Right atrium auricular region (tissue), 2 donors: Measurements from ENCODE around the gene TMEM229A. TPM values are rescaled to one million over a fixed set of nuclear protein-coding genes. Genes with fewer than 3 reads are reported as not detected.
"Not testable (repeated sequence)": the region's sequence is repeated elsewhere in the genome, so short reads cannot be mapped to it uniquely, and the experiment has no call there.

Experiments
- DNase-seq: peaks from one replicate; pipeline ENCODE4 v3.0.0-alpha.2; 2019; ENCODE audit warnings: low spot score
- H3K27ac ChIP-seq, 2 donors: fragments of 200-600 bp; sonication (generic); 1 replicate in 1 of 2; 2 replicates in 1 of 2; pipeline ENCODE4 v1.5.1; 2016 to 2019
- H3K27me3 ChIP-seq, 2 donors: fragments of 200-600 bp; sonication (generic); one replicate each; pipeline versions ENCODE4 v1.5.1 to v1.6.0; 2017 to 2019
- H3K36me3 ChIP-seq: fragments of 200-600 bp; sonication (generic); one replicate; pipeline ENCODE4 v1.5.1; 2016
- H3K4me1 ChIP-seq, 2 donors: fragments of 200-600 bp; sonication (generic); one replicate each; pipeline versions ENCODE4 v1.5.1 to v1.6.0; 2017 to 2019
- H3K4me3 ChIP-seq, 2 donors: fragments of 200-600 bp; sonication (generic); 1 replicate in 1 of 2; 2 replicates in 1 of 2; pipeline ENCODE4 v1.5.1; 2017 to 2019; ENCODE audit warnings: mild to moderate bottlenecking in 1 of 2, moderate library complexity in 1 of 2
- H3K9me3 ChIP-seq, 2 donors: fragments of 200-600 bp; sonication (generic); one replicate each; pipeline ENCODE4 v1.5.1; 2019
- total RNA-seq, 2 donors: library from RNA; depleted of rRNA; stranded (reverse); fragments of >200 nt; gene quantifications; one replicate each; pipeline ENCODE4 v1.1.0, GENCODE V29; 2016
- TF ChIP-seq, protein P1 (sequence below), 2 donors: fragments of 200-600 bp; sonication (generic); IDR thresholded peaks; one replicate each; pipeline ENCODE4 v1.5.1; 2019; ENCODE audit warnings: antibody characterized with exemption in 2 of 2

The TMEM229A gene
- total RNA-seq, 2 donors from 2014 or later = 0.59 to 1.1 TPM

DNA sequence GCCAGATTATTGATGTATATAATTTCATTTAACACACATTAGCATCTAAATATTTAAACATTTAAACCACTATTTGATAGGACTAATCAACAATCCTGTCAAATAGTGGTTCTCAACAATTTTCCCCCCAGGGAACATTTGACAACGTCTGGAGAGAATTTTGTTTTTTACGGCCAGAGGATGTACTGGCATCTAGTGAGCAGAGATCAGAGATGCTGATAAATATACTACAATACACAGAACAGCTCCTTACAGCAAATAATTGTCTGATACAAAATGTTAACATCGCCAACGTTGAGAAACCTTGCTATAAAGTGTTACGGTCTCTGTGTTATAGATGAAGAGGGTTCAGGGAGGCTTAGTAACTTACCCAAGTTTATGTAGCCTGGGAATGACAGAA is 25.0 kb upstream of the TMEM229A start:
- Histone ChIP-seq H3K27ac (no peak overlapping the region), H3K9me3 (no peaks in the 10 kb centered on the region)
- TF ChIP-seq, protein P1, sequence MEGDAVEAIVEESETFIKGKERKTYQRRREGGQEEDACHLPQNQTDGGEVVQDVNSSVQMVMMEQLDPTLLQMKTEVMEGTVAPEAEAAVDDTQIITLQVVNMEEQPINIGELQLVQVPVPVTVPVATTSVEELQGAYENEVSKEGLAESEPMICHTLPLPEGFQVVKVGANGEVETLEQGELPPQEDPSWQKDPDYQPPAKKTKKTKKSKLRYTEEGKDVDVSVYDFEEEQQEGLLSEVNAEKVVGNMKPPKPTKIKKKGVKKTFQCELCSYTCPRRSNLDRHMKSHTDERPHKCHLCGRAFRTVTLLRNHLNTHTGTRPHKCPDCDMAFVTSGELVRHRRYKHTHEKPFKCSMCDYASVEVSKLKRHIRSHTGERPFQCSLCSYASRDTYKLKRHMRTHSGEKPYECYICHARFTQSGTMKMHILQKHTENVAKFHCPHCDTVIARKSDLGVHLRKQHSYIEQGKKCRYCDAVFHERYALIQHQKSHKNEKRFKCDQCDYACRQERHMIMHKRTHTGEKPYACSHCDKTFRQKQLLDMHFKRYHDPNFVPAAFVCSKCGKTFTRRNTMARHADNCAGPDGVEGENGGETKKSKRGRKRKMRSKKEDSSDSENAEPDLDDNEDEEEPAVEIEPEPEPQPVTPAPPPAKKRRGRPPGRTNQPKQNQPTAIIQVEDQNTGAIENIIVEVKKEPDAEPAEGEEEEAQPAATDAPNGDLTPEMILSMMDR (IDR thresholded peaks at IDR 0.05) = no peak

DNA sequence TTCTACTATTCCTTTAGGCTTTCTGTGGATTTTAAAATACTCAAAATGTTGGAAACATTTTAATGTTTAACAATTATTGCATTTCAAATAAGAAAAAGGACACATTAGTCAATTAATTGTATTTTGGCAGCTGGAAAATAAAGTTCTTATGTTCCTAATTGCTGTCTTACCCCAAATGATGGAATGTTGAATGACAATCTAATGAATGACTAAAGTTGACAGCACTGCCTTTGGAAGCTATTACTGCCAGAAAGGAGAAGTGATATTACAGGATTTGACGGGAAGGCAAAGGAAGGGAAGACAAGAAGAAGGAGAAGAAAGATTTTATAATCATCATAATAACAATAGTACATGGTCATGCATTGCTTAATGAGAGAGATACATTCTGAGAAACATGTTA is 23.4 kb upstream of the TMEM229A start:
- DNase-seq = no peak
- no peak overlapping the region for H3K27ac ChIP-seq
- no peaks in the 10 kb centered on the region for H3K4me1 ChIP-seq
- no peak overlapping the region for H3K4me3 ChIP-seq
- no peaks in the 10 kb centered on the region for H3K27me3 ChIP-seq
- TF ChIP-seq, protein P1 (IDR thresholded peaks at IDR 0.05) = no peak
- H3K36me3 ChIP-seq = no peaks in the 10 kb centered on the region
- no peaks in the 10 kb centered on the region for H3K9me3 ChIP-seq

More for the DNA sequence above, 25.0 kb upstream of the TMEM229A start:
- Histone ChIP-seq H3K4me3 (no peak overlapping the region), H3K27me3 (no peaks in the 10 kb centered on the region), H3K36me3 (no peaks in the 10 kb centered on the region), H3K4me1 (no peaks in the 10 kb centered on the region)
- DNase-seq = no peak

DNA sequence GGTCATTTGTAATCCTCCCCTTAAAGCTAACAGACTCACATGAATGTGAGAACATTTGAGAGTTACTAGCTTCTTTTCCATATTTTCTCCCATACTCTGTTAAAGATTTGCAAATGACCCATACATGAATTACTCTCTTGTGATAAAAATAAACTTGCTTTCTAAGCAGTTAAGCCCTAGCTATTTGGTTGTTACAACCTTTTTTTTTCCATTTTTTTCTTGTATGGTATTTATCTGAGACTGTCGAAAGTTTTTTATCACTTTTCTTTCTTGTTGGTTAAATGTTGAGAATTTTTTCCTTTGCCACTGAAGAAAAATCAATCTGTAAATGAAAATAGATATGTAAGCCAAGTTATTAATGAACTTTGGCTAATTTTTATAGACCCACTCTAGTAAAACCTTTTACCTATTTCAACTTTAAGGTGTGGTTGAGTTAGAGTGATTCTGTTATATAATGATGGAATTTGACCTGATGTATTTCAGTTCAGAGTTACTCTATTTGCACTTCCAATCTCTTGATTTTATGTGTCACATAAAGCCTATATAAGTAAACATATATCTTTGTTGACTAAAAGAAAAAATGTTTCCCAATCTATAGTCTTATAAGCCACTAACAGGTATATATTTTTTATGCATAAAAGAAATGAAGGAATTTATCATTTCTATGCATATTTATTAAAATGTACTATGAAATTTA is 19.0 kb upstream of the TMEM229A start:
- no peak overlapping the region for H3K27ac ChIP-seq
- TF ChIP-seq, protein P1 (IDR thresholded peaks at IDR 0.05) = no peak
- H3K4me3 ChIP-seq = no peak overlapping the region
- no peaks in the 10 kb centered on the region for H3K27me3 ChIP-seq
- no peak for DNase-seq
- H3K36me3 ChIP-seq = no peaks in the 10 kb centered on the region
- H3K9me3 ChIP-seq = no peaks in the 10 kb centered on the region
- H3K4me1 ChIP-seq = no peaks in the 10 kb centered on the region

DNA sequence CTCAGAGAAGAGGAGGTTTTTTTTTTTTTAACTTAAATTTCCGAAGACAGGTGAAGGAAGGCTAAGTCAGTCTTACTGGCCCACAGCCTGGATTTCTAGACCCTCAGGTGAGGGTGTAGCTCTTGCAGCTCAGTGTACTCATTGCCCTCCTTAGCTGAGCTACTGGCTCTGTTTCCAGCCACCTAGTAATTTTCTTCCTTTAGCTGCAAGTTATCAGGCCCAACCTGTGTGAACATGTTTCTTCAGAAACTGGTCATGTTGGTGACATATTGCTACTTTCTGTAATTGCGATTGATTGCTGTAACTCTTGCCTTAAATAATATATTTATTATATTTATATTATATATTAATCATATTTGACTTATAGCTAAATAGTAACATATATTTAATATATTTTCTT is 10.0 kb upstream of the TMEM229A start:
- TF ChIP-seq, protein P1 (IDR thresholded peaks at IDR 0.05) = no peak
- Histone ChIP-seq H3K4me3 (no peak overlapping the region), H3K4me1 (no peaks in the 10 kb centered on the region), H3K27ac (no peak overlapping the region), H3K9me3 (no peaks in the 10 kb centered on the region), H3K36me3 (no peaks in the 10 kb centered on the region), H3K27me3 (no peaks in the 10 kb centered on the region)
- DNase-seq = no peak

DNA sequence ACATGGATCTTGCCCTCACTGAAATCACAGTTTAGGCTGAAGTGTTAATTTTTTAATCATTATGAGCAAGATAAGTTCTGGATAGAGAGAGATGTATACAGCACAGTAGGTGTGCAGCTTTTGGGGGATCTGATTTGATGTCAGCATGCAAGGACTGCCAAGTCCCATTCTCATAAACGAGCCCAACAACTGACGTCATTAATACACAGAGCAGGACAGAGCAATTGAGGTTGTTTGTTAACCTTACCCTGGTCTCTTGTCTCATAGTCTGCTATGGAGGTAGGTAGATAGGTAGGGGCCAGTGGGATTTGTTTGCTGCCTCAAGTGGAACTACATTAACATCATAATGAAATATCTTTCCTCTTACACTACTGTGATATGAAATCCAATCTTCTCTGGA is 8.6 kb upstream of the TMEM229A start:
- Histone ChIP-seq H3K9me3 (no peaks in the 10 kb centered on the region), H3K36me3 (no peaks in the 10 kb centered on the region), H3K4me1 (no peaks in the 10 kb centered on the region), H3K4me3 (no peak overlapping the region), H3K27ac (no peak overlapping the region), H3K27me3 (no peaks in the 10 kb centered on the region)
- no peak for DNase-seq
- TF ChIP-seq, protein P1 (IDR thresholded peaks at IDR 0.05) = no peak

DNA sequence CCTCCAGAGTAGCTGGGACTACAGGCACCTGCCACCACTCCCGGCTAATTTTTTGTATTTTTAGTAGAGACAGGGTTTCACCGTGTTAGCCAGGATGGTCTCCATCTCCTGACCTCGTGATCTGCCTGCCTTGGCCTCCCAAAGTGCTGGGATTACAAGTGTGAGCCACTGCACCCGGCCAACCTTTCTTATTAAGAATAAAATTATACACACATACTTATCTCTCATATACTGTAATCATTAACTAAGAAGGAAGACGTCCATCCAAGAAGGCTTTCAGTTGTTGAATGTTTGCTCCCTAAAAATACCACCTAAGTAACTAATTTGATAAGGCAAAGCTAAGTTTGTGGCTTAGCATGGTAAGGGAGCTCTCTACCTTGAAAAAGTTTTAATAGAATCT is 5.0 kb upstream of the TMEM229A start:
- not testable (repeated sequence) for H3K9me3 ChIP-seq, H3K27ac ChIP-seq, H3K27me3 ChIP-seq

More for the DNA sequence above, 5.0 kb upstream of the TMEM229A start:
- not testable (repeated sequence) for H3K4me3 ChIP-seq, DNase-seq, H3K4me1 ChIP-seq, H3K36me3 ChIP-seq
